ENCODE data around the gene CDH16. TPM values are rescaled to one million over a fixed set of nuclear protein-coding genes. Genes with fewer than 3 reads are reported as not detected.

Gene CDH16
- total RNA-seq, 4 donors from 2014 or later: not detected

DNA sequence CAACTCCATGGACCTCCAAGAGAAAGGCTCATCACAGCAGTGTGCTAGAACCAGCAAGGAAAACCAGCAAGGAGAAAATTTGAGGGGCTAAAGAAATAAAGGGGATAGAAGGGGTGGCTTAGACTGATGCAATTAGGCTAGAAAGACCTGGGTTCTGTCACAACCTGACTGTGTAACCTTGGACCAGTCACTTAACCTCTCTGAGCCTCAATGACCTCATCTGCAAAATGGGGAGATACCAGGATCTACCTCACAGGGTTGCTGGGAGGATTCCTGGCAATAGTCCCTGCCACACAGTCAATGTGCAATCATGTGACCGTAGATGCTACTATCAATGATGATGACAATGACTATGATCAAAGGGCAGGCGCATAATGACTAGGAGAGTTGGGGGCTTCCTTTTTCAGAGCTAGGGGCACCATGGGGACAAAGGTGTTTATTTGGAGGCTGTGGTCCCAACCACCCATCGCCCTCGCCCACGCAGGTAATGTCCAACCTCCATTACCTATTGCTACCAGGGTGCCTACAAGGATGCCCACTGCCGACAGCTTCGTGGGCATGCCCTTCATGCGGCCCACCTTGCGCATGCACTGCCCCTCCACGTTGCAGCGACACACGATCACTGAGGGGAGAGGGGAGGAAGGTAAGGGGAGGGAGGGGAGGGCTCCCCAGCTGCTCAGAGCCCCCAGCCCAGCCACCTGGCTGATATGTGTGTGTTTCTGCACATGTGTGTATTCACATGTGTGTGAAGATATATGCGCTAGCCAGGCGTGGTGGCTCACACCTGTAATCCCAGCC lies 9.7 kb downstream of the CDH16 start:
- DNase-seq (ENCODE audit: low spot score) (no peak), ATAC-seq (ENCODE audit: low FRiP score) (no peak)
- TF ChIP-seq, protein P1, sequence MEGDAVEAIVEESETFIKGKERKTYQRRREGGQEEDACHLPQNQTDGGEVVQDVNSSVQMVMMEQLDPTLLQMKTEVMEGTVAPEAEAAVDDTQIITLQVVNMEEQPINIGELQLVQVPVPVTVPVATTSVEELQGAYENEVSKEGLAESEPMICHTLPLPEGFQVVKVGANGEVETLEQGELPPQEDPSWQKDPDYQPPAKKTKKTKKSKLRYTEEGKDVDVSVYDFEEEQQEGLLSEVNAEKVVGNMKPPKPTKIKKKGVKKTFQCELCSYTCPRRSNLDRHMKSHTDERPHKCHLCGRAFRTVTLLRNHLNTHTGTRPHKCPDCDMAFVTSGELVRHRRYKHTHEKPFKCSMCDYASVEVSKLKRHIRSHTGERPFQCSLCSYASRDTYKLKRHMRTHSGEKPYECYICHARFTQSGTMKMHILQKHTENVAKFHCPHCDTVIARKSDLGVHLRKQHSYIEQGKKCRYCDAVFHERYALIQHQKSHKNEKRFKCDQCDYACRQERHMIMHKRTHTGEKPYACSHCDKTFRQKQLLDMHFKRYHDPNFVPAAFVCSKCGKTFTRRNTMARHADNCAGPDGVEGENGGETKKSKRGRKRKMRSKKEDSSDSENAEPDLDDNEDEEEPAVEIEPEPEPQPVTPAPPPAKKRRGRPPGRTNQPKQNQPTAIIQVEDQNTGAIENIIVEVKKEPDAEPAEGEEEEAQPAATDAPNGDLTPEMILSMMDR (IDR thresholded peaks at IDR 0.05): no peak

DNA sequence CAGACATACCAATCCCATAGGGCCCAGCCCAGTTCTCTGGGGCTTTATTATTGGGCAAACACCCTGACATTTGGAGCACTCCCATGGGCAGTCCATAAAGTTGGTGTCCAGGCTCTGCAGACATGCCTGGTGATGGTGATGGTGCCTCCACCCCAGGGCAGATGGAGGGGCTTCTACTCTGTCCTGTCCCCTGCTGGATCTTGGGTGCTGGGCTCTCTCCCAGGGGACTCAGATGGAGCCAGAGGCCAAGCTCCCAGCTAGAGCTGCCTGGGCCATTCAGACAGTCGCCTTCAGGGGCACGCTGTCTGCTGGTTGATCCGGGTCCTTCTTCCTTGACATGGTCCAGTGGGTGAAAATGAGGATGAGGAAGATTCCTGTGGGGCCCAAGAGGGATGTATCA lies 10.6 kb downstream of the CDH16 start:
- no peak for DNase-seq (ENCODE audit: low spot score)
- ATAC-seq (ENCODE audit: low FRiP score): no peak
- TF ChIP-seq, protein P1 (IDR thresholded peaks at IDR 0.05): no peak

DNA sequence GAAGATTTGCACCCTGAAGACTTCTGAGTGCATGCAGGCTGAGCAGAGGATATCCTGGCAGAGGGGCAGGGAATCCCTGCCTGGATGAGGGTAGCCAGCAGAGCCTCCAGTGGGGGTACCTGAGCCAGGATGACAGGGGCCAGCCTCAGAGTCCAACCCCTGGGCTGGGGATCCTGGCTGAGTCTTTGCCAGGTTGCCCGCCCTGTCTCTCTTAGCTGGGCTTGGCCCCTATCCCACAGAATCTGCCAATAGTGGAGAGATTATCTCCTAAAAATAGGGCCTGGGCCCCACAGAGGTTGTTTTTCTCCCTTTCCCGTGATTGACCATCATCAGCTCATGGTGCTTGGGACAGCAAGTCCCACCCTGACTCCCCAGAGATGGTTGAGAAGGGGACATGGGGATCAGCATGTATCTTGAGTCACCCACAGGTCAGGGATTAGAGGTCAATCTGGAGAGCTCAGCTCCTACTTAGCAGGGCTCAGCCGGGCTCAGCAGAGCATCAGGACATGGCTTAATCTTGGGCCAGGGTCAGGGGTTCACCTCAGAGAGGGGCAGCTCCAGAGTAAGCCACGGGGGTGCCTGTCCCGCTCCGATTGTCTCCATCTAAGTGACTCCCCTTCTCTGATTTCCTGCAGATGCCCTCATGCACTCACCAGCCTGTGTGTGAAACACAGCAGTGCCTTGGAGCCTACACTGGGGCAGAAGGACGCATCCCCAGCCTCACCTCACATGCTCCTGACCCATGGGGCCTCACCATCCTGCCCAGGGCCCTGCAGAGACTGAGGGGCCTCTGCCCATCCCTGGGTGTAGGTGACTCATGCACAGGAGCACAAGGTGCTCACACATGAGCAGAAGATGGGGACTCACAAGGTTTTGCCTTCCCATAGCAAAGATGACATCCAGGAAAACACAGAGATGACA lies 11.5 kb downstream of the CDH16 start:
- TF ChIP-seq, protein P1 (IDR thresholded peaks at IDR 0.05): no peak
- no peak for DNase-seq (ENCODE audit: low spot score)
- ATAC-seq (ENCODE audit: low FRiP score): no peak

DNA sequence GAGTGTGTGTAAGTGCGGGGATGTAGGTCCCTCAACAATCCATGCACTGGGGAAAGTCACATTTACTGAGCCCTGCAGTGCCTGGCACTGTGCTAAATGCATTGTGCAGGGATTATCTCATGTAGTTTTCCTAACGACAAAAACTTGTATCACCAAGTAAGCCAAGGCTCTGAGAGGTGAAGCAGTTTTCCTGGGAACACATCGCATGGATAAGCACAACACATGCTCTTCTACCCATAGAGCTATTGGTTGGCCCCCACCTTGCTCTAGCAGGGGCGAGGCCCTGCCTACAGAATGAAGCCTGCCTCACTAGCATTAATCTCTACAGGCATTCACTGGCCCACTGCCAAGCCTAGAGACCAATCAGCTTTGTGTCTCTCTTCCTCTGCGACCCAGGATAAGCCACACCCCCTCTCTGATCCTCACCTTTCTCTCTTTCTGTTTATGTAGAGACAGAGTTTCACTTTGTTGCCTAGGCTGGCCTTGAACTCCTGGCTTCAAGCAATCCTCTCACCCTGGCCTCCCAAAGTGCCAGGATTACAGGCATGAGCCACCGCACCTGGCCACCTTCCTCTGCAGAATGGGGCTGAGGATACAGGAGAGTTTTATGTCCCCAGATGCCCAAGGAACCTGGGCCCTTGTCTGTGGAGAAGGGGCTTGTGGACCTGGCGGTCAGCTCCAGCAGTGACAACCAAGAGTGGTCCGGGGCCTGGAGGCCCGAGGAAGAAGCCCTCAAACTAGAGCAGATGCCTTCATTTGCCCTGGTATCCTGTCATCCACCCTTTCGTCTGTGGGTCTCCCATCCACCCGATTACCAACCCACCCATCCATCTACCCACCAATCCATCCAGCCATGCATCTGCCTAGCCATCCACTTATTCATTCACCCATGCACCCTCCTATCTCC lies 12.8 kb downstream of the CDH16 start:
- TF ChIP-seq, protein P1 (IDR thresholded peaks at IDR 0.05): no peak
- no peak for ATAC-seq (ENCODE audit: low FRiP score)

DNA sequence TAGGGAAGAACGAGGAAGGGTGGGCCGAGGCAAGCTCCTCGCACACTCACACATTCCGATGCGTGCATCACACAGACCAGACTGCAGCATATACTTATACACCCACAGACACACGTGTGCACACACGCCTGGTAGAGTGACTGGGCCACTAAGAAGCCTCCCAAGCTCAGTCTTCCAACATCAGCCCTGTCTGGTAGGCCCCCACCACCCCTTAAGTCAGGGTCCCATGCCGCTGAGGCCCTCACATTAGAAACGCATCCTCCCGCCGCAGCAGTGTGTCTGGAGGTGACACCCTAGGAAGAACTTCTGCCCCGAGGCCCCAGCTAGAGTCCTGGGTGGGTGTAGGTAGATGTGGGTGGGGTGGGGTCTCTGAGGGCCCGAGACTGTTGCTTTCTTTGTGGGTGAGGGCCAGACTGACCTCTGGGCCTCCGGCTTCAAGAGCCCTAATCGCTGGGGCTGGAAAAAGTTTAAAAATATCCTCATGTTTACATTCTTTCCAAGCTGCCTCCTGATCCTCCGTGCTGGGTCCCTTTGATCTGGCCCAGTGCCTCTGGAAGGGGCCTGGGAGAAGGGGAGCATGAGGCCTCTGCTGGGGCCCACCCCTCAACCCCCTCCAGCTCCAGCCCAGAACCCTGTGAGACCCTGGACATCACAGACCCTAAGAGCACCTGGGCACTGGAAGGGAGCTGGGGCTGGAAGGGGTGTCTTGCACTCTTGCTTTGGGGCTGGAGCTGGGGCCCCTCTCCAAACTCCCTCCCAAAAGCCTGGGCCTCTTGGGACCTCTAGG lies 13.6 kb downstream of the CDH16 start:
- DNase-seq (ENCODE audit: low spot score): no peak
- TF ChIP-seq, protein P1 (IDR thresholded peaks at IDR 0.05): no peak
- no peak for ATAC-seq (ENCODE audit: low FRiP score)

More for the DNA sequence above, 12.8 kb downstream of the CDH16 start:
- no peak for DNase-seq (ENCODE audit: low spot score)

DNA sequence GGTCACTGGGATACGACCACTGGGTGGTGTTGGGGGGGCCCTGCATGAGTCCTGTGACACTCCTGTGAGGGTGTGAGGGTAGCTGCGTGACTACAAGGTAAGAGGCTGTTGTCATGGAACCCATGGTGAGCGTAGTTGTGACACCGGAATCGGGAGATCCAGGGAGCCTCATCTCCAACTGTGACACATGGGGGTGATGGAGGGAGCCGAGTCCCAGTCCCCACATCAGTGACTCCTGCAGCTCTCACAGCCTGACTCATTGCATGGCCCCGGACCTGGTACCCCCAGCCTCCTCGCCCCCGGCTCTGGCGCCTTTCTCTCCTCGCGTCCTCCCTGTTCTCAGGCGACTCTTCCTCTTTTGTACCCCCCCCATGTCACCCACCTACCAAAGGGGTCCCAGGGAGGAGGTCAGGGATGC lies 14.2 kb downstream of the CDH16 start:
- TF ChIP-seq, protein P1 (IDR thresholded peaks at IDR 0.05): no peak
- ATAC-seq (ENCODE audit: low FRiP score): no peak
- DNase-seq (ENCODE audit: low spot score): no peak
